ENCODE results near the gene ZCCHC4.
A peak's percentile ranks its signal among the peaks of the same experiment; 100 is the strongest.

The ZCCHC4 gene

GRCh38 chr4:25312496-25313200, at the start of gene ZCCHC4:
Gene ZCCHC4, plus strand, starts transcription at chr4:25312774. Its CDS starts 36 bp downstream, at chr4:25312810.
- DNase-seq = peak; percentile 83

GRCh38 chr4:25271866-25272265, 40.7 kb upstream of the ZCCHC4 start:
- DNase-seq = no peak

- no peak for DNase-seq
Observed at GRCh38 chr4:25280210-25280609, 32.4 kb upstream of the ZCCHC4 start.

GRCh38 chr4:25283948-25284347, 28.6 kb upstream of the ZCCHC4 start:
- DNase-seq = no peak

GRCh38 chr4:25284466-25284865, 28.1 kb upstream of the ZCCHC4 start:
- no peak for DNase-seq

GRCh38 chr4:25290490-25291067, 22.0 kb upstream of the ZCCHC4 start:
- no peak for DNase-seq

GRCh38 chr4:25291158-25291733, 21.3 kb upstream of the ZCCHC4 start:
- no peak for DNase-seq

GRCh38 chr4:25297528-25298242, 14.9 kb upstream of the ZCCHC4 start:
- no peak for DNase-seq

GRCh38 chr4:25299476-25300203, 12.9 kb upstream of the ZCCHC4 start:
- no peak for DNase-seq

GRCh38 chr4:25301471-25301870, 11.1 kb upstream of the ZCCHC4 start:
- DNase-seq = no peak

GRCh38 chr4:25302626-25303025, 9.9 kb upstream of the ZCCHC4 start:
- no peak for DNase-seq

GRCh38 chr4:25303578-25303977, 9.0 kb upstream of the ZCCHC4 start:
- DNase-seq = no peak

GRCh38 chr4:25306518-25307057, 6.0 kb upstream of the ZCCHC4 start:
- no peak for DNase-seq

GRCh38 chr4:25307596-25307995, 5.0 kb upstream of the ZCCHC4 start:
- DNase-seq = no peak

- no peak for DNase-seq
Observed at GRCh38 chr4:25308306-25308705, 4.3 kb upstream of the ZCCHC4 start.

- no peak for DNase-seq
Observed at GRCh38 chr4:25308761-25309160, 3.8 kb upstream of the ZCCHC4 start.

- DNase-seq = no peak
Observed at GRCh38 chr4:25310066-25310802, 2.3 kb upstream of the ZCCHC4 start.

- DNase-seq = no peak
Observed at GRCh38 chr4:25310803-25311166, 1.8 kb upstream of the ZCCHC4 start.

- DNase-seq = no peak
Observed at GRCh38 chr4:25313201-25313895, 774 bp downstream of the ZCCHC4 start.

GRCh38 chr4:25320336-25320735, 7.8 kb downstream of the ZCCHC4 start:
- no peak for DNase-seq

GRCh38 chr4:25320773-25321172, 8.2 kb downstream of the ZCCHC4 start:
- no peak for DNase-seq

GRCh38 chr4:25321703-25322102, 9.1 kb downstream of the ZCCHC4 start:
- DNase-seq = no peak
